OCI-LY1 (cell line): Measurements from ENCODE around the gene RPS6KA2.

ENCODE experiments used
- H2AFZ ChIP-seq: fragments of 200-600 bp; sonication (generic), shearing (Covaris generic); 2 replicates; pipeline ENCODE4 v1.6.0; 2014; ENCODE audit warnings: antibody characterized with exemption, mild to moderate bottlenecking, low read length
- H3F3A ChIP-seq: fragments of 200-600 bp; sonication (generic), shearing (Covaris generic); 2 replicates; pipeline ENCODE4 v1.6.0; 2014; ENCODE audit warnings: mild to moderate bottlenecking, antibody characterized with exemption, low read length, moderate library complexity; ENCODE audit not compliant: insufficient read depth
- H3K27ac ChIP-seq: fragments of 200-600 bp; sonication (generic); 2 replicates; pipeline ENCODE4 v1.5.1; 2014; ENCODE audit warnings: low read length, mixed run types, mild to moderate bottlenecking, low read depth; ENCODE audit not compliant: poor library complexity, severe bottlenecking
- H3K27me3 ChIP-seq: fragments of 200-600 bp; sonication (generic); 2 replicates; pipeline ENCODE4 v1.6.0; 2014; ENCODE audit warnings: antibody characterized with exemption, mild to moderate bottlenecking, low read length, moderate library complexity; ENCODE audit not compliant: insufficient read depth
- H3K36me3 ChIP-seq: fragments of 200-600 bp; sonication (generic); 2 replicates; pipeline ENCODE4 v1.6.1; 2014; ENCODE audit warnings: mild to moderate bottlenecking, antibody characterized with exemption, low read length, moderate library complexity, mixed read lengths; ENCODE audit not compliant: insufficient read depth
- H3K4me1 ChIP-seq: fragments of 200-600 bp; sonication (generic); 2 replicates; pipeline ENCODE4 v1.5.1; 2014; ENCODE audit warnings: mild to moderate bottlenecking, low read length, moderate library complexity; ENCODE audit not compliant: insufficient read depth, severe bottlenecking
- H3K4me2 ChIP-seq: fragments of 200-600 bp; sonication (generic), shearing (Covaris generic); 2 replicates; pipeline ENCODE4 v1.6.1; 2014; ENCODE audit warnings: low read length
- H3K4me3 ChIP-seq: fragments of 200-600 bp; sonication (generic); 2 replicates; pipeline ENCODE4 v1.5.1; 2014; ENCODE audit warnings: low read length, low read depth, mild to moderate bottlenecking, mixed read lengths; ENCODE audit not compliant: poor library complexity, severe bottlenecking
- H3K79me2 ChIP-seq: fragments of 200-600 bp; shearing (Covaris generic); 2 replicates; pipeline ENCODE4 v1.6.1; 2016; ENCODE audit warnings: mixed run types, low read length, mixed read lengths; ENCODE audit not compliant: insufficient read depth
- H3K9ac ChIP-seq: fragments of 200-600 bp; sonication (generic), shearing (Covaris generic); 2 replicates; pipeline ENCODE4 v1.6.1; 2014; ENCODE audit warnings: mild to moderate bottlenecking, low read length, mixed read lengths
- H3K9me2 ChIP-seq: fragments of 200-600 bp; sonication (generic), shearing (Covaris generic); 2 replicates; pipeline ENCODE4 v1.6.1; 2014; ENCODE audit warnings: low read depth, mild to moderate bottlenecking, low read length, mixed read lengths
- H3K9me3 ChIP-seq: fragments of 200-600 bp; shearing (Covaris generic); 2 replicates; pipeline ENCODE4 v1.6.1; 2014; ENCODE audit warnings: low read length, mixed read lengths
- H4K20me1 ChIP-seq: fragments of 200-600 bp; sonication (generic), shearing (Covaris generic); 2 replicates; pipeline ENCODE4 v1.6.0; 2016; ENCODE audit warnings: mild to moderate bottlenecking, low read length; ENCODE audit not compliant: insufficient read depth
- EZH2 ChIP-seq: fragments of 200-600 bp; sonication (generic), shearing (Covaris generic); IDR thresholded peaks from 2 replicates; pipeline ENCODE4 v1.8.0; 2017; ENCODE audit warnings: borderline replicate concordance, mixed run types, mild to moderate bottlenecking, antibody characterized with exemption, low read length, moderate library complexity, mixed read lengths
- TF ChIP-seq, protein P1 (sequence below): fragments of 200-600 bp; sonication (generic), shearing (Covaris generic); IDR thresholded peaks from 2 replicates; pipeline ENCODE4 v1.5.1; 2017; ENCODE audit warnings: mild to moderate bottlenecking, antibody characterized with exemption, low read length, moderate library complexity, mixed read lengths

RPS6KA2 gene

DNA sequence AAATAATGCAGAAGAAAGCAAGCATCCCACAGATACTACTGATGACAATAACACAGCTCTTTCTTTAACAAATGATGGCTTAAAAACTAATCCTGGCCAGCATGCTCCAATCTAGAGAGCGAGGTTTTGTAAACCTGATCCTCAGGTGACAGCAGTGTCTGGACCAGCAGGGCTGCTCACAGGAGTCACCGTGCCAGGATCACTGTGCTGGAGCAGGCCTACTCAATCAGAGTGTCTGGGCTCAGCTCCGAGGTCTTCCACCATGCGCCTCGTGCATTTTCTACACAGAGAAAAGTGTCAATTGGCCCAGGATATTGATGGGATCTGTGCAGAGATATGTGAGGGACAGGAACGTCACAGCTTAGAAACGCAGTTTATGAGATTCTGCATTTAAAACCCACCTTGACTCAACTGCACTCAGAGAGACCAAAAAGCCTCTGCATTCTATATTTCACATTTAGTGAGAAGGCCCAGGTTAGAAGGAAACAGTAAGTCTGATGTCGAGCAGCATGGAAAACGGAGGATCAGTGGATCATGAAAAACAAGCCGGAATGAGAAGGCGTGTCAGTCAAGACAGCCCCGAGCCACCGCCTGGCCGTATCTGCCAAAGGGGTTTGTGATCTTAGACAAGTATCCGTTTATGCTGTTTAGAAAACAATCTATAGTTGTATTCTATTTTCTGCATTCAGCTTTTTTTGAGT is 48.4 kb downstream of the RPS6KA2 start:
- Histone ChIP-seq H3K9ac (no peak overlapping the region), H3F3A (no peaks in the 10 kb centered on the region), H2AFZ (no peak overlapping the region), H3K79me2 (no peaks in the 10 kb centered on the region), H3K9me3 (no peaks in the 10 kb centered on the region), H3K27ac (no peak overlapping the region), H3K27me3 (no peaks in the 10 kb centered on the region), H3K9me2 (no peaks in the 10 kb centered on the region), H3K4me3 (no peak overlapping the region), H4K20me1 (no peaks in the 10 kb centered on the region), H3K4me1 (no peaks in the 10 kb centered on the region), H3K36me3 (no peaks in the 10 kb centered on the region), H3K4me2 (no peak overlapping the region)
- no peak for TF ChIP-seq EZH2
- TF ChIP-seq, protein P1, sequence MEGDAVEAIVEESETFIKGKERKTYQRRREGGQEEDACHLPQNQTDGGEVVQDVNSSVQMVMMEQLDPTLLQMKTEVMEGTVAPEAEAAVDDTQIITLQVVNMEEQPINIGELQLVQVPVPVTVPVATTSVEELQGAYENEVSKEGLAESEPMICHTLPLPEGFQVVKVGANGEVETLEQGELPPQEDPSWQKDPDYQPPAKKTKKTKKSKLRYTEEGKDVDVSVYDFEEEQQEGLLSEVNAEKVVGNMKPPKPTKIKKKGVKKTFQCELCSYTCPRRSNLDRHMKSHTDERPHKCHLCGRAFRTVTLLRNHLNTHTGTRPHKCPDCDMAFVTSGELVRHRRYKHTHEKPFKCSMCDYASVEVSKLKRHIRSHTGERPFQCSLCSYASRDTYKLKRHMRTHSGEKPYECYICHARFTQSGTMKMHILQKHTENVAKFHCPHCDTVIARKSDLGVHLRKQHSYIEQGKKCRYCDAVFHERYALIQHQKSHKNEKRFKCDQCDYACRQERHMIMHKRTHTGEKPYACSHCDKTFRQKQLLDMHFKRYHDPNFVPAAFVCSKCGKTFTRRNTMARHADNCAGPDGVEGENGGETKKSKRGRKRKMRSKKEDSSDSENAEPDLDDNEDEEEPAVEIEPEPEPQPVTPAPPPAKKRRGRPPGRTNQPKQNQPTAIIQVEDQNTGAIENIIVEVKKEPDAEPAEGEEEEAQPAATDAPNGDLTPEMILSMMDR: no peak

DNA sequence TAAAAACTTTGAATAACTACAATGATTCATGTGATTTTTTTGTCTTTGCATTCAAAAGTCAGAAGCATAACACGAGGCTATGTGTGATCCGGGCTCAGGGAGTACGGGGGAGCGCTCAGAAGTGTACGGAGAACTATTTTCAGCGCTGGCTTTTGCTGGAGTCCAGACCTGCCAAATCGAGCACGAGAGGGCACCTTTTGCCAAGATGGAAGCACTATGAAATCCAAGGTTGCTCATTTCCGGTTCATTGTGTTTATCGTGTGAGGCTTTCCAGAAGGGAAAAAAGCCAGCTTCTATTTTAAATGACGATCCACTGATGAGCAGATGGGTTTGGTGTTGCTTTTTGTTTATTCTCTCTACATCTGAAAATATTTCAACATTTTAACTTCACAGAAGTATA is 51.8 kb downstream of the RPS6KA2 start:
- no peaks in the 10 kb centered on the region for H3F3A ChIP-seq
- no peaks in the 10 kb centered on the region for H3K79me2 ChIP-seq
- no peak for TF ChIP-seq EZH2
- TF ChIP-seq, protein P1: no peak
- no peak overlapping the region for H2AFZ ChIP-seq
- no peaks in the 10 kb centered on the region for H3K4me1 ChIP-seq
- H3K27me3 ChIP-seq: no peaks in the 10 kb centered on the region
- H4K20me1 ChIP-seq: no peaks in the 10 kb centered on the region
- no peak overlapping the region for H3K4me2 ChIP-seq
- no peaks in the 10 kb centered on the region for H3K9me2 ChIP-seq
- no peaks in the 10 kb centered on the region for H3K9me3 ChIP-seq
- no peak overlapping the region for H3K4me3 ChIP-seq
- no peaks in the 10 kb centered on the region for H3K36me3 ChIP-seq
- H3K9ac ChIP-seq: no peak overlapping the region
- H3K27ac ChIP-seq: no peak overlapping the region

DNA sequence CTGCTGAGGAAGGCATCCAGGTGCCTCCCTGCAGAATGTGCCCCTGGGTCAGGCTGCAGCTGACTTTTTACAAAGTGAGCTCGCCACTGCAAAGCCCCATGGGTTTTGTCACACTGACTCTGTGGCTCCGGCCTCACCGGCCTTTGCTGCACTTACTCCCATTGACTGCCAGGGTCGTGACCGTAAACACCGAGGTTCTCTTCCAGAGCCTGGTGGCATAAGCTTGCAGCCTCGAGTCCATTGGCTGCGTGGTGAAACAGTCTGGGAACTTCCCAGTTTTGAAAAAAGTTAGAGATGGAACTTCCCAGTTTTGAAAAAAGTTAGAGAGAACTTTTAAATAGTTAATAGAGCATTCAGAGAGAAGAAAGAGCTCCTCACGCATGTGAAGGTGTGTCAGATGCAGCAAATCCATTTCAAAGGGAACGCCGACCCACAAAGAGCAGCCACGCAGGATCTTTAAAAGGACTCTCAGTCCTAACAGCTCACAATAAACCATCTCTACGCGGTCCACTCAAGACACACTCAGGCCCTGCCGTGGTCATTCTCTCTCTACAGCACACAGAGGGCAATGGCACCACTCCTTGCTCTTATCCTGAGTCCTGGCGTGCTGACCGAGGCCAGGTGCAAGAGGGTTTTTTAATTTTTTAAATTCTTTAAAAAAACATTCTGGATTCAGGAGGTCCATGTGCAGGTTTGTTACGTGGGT is 53.4 kb downstream of the RPS6KA2 start:
- TF ChIP-seq, protein P1: no peak
- TF ChIP-seq EZH2: no peak
- Histone ChIP-seq H3K9me3 (no peaks in the 10 kb centered on the region), H3F3A (no peaks in the 10 kb centered on the region), H3K4me2 (no peak overlapping the region), H3K4me3 (no peak overlapping the region), H2AFZ (no peak overlapping the region), H3K36me3 (no peaks in the 10 kb centered on the region), H3K9ac (no peak overlapping the region), H4K20me1 (no peaks in the 10 kb centered on the region), H3K4me1 (no peaks in the 10 kb centered on the region), H3K9me2 (no peaks in the 10 kb centered on the region), H3K27ac (no peak overlapping the region), H3K79me2 (no peaks in the 10 kb centered on the region), H3K27me3 (peaks cover 6% of the 10 kb centered on the region; the same call in 1 of the 2 replicates)
